ENCODE results near the gene CHMP4B. TPM values are rescaled to one million over a fixed set of nuclear protein-coding genes. Genes with fewer than 3 reads are reported as not detected.

Gene CHMP4B
- polyA plus RNA-seq, 4 donors: 112 to 218 (median 173) TPM

GRCh38 chr20:33839591-33839990, 28.4 kb downstream of the CHMP4B start:
- FAIRE-seq: no peak

DNA sequence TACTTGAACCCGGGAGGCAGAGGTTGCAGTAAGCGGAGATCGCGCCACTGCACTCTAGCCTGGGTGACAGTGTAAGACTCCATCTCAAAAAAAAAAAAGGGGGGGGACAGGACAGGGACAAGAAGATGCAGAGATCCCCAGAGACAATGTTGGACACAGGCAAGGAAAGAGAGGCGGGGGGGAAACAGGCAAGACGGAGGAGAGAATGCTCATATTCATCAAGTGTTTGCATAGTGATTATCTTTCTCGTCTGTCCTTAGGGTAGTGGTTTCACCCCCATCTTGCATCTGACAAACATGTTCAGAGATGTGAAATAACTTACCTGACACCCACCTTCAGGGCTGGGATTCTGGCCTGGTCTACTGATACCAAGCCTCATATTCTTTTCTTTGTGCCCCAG, 29.0 kb downstream of the CHMP4B start:
- peaks cover 0 to 11% (median 0%) of the 10 kb centered on the region in 3 donors for H3K36me3 ChIP-seq (ENCODE audit: control insufficient read depth in 3 of 3, insufficient read depth in 2 of 3, low read depth in 1 of 3, low read length in 3 of 3)
- H3K9me3 ChIP-seq (ENCODE audit: control insufficient read depth in 2 of 2, insufficient read depth in 1 of 2, low read depth in 1 of 2, low read length in 1 of 2): no peaks in the 10 kb centered on the region
- no peak overlapping the region for H3K4me3 ChIP-seq (ENCODE audit: low read depth in 1 of 3, low read length in 3 of 3)
- peaks cover 25 to 71% (median 54%) of the 10 kb centered on the region in 3 donors for H3K4me1 ChIP-seq (ENCODE audit: control insufficient read depth in 3 of 3, insufficient read depth in 2 of 3, low read depth in 1 of 3, low read length in 2 of 3)
- FAIRE-seq: no peak
- H3K27me3 ChIP-seq (ENCODE audit: control insufficient read depth in 3 of 3, insufficient read depth in 3 of 3, low read length in 3 of 3): no peaks in the 10 kb centered on the region
- no peak for DNase-seq
- no peak overlapping the region for H3K27ac ChIP-seq (ENCODE audit: low read depth in 1 of 3, low read length in 2 of 3)
- 77 to 86% (median 79%) methylated on average over 7 of the region's 7 CpGs for WGBS, 3 donors

More at GRCh38 chr20:33839591-33839990, 28.4 kb downstream of the CHMP4B start:
- H3K4me3 ChIP-seq (ENCODE audit: low read depth in 1 of 3, low read length in 3 of 3): no peak overlapping the region
- H3K9me3 ChIP-seq (ENCODE audit: control insufficient read depth in 2 of 2, insufficient read depth in 1 of 2, low read depth in 1 of 2, low read length in 1 of 2): no peaks in the 10 kb centered on the region
- peaks cover 0 to 10% (median 0%) of the 10 kb centered on the region in 3 donors for H3K36me3 ChIP-seq (ENCODE audit: control insufficient read depth in 3 of 3, insufficient read depth in 2 of 3, low read depth in 1 of 3, low read length in 3 of 3)
- no peaks in the 10 kb centered on the region for H3K27me3 ChIP-seq (ENCODE audit: control insufficient read depth in 3 of 3, insufficient read depth in 3 of 3, low read length in 3 of 3)
- H3K27ac ChIP-seq (ENCODE audit: low read depth in 1 of 3, low read length in 2 of 3): peak overlapping the region in 2 of 3 donors; percentile 13 to 64
- WGBS, 3 donors: 20 to 64% (median 53%) methylated on average over 3 of the region's 3 CpGs
- peaks cover 25 to 71% (median 54%) of the 10 kb centered on the region in 3 donors for H3K4me1 ChIP-seq (ENCODE audit: control insufficient read depth in 3 of 3, insufficient read depth in 2 of 3, low read depth in 1 of 3, low read length in 2 of 3)
- peak in 1 of 2 donors; percentile 77 for DNase-seq

DNA sequence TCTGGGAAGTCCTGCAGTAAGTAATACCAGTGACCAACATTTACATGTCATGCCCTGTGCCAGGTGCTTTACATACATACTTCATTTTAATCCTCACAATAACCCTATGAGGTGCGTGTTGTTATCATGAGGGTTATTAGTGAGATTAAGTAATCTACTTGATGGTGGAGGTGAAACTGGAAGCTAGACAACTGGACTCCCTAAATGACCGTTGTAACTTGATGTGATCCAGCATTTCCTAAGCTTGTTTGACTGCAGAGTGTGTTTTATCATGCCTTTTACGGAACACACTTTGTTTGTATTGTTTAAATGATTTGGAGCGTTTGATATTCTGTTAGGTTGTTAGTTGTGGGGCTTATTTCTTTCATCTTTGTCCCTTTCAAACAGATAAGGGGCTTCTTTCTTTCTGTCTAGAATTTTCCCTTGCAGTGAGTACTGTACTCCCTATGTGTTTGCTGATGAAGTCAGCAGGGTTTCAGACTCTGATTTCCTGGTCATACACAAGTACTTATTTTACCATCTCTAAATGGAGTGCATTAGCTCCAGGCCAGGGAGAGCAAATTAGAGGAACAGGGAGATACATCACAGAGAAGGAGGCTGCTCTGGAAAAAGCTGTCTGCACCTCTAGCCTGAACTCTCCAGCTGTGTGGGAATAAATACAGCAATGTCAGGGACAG, 29.7 kb downstream of the CHMP4B start:
- FAIRE-seq: no peak
- peaks cover 23 to 71% (median 55%) of the 10 kb centered on the region in 3 donors for H3K4me1 ChIP-seq (ENCODE audit: control insufficient read depth in 3 of 3, insufficient read depth in 2 of 3, low read depth in 1 of 3, low read length in 2 of 3)
- peak in 1 of 2 donors; percentile 76 for DNase-seq

GRCh38 chr20:33841436-33841799, 30.3 kb downstream of the CHMP4B start:
- DNase-seq (no peak), FAIRE-seq (no peak)
- H3K9me3 ChIP-seq (ENCODE audit: control insufficient read depth in 2 of 2, insufficient read depth in 1 of 2, low read depth in 1 of 2, low read length in 1 of 2): no peaks in the 10 kb centered on the region
- no peaks in the 10 kb centered on the region for H3K27me3 ChIP-seq (ENCODE audit: control insufficient read depth in 3 of 3, insufficient read depth in 3 of 3, low read length in 3 of 3)
- no peak overlapping the region for H3K27ac ChIP-seq (ENCODE audit: low read depth in 1 of 3, low read length in 2 of 3)
- H3K4me3 ChIP-seq (ENCODE audit: low read depth in 1 of 3, low read length in 3 of 3): no peak overlapping the region
- H3K4me1 ChIP-seq (ENCODE audit: control insufficient read depth in 3 of 3, insufficient read depth in 2 of 3, low read depth in 1 of 3, low read length in 2 of 3): peaks cover 23 to 67% (median 56%) of the 10 kb centered on the region in 3 donors
- peaks cover 0 to 12% (median 0%) of the 10 kb centered on the region in 3 donors for H3K36me3 ChIP-seq (ENCODE audit: control insufficient read depth in 3 of 3, insufficient read depth in 2 of 3, low read depth in 1 of 3, low read length in 3 of 3)
- WGBS, 3 donors: 37 to 68% (median 47%) methylated on average over 4 of the region's 4 CpGs

More for the DNA sequence above, 29.7 kb downstream of the CHMP4B start:
- Histone ChIP-seq H3K4me3 (ENCODE audit: low read depth in 1 of 3, low read length in 3 of 3) (no peak overlapping the region), H3K9me3 (ENCODE audit: control insufficient read depth in 2 of 2, insufficient read depth in 1 of 2, low read depth in 1 of 2, low read length in 1 of 2) (no peaks in the 10 kb centered on the region), H3K27ac (ENCODE audit: low read depth in 1 of 3, low read length in 2 of 3) (no peak overlapping the region), H3K27me3 (ENCODE audit: control insufficient read depth in 3 of 3, insufficient read depth in 3 of 3, low read length in 3 of 3) (no peaks in the 10 kb centered on the region), H3K36me3 (ENCODE audit: control insufficient read depth in 3 of 3, insufficient read depth in 2 of 3, low read depth in 1 of 3, low read length in 3 of 3) (peaks cover 0 to 12% (median 0%) of the 10 kb centered on the region in 3 donors)
- 11 to 48% (median 27%) methylated on average over 4 of the region's 4 CpGs for WGBS, 3 donors

GRCh38 chr20:33842346-33842745, 31.2 kb downstream of the CHMP4B start:
- Histone ChIP-seq H3K9me3 (ENCODE audit: control insufficient read depth in 2 of 2, insufficient read depth in 1 of 2, low read depth in 1 of 2, low read length in 1 of 2) (no peaks in the 10 kb centered on the region), H3K4me3 (ENCODE audit: low read depth in 1 of 3, low read length in 3 of 3) (no peak overlapping the region), H3K27me3 (ENCODE audit: control insufficient read depth in 3 of 3, insufficient read depth in 3 of 3, low read length in 3 of 3) (no peaks in the 10 kb centered on the region), H3K4me1 (ENCODE audit: control insufficient read depth in 3 of 3, insufficient read depth in 2 of 3, low read depth in 1 of 3, low read length in 2 of 3) (peaks cover 23 to 59% (median 53%) of the 10 kb centered on the region in 3 donors), H3K27ac (ENCODE audit: low read depth in 1 of 3, low read length in 2 of 3) (no peak overlapping the region), H3K36me3 (ENCODE audit: control insufficient read depth in 3 of 3, insufficient read depth in 2 of 3, low read depth in 1 of 3, low read length in 3 of 3) (peaks cover 0 to 13% (median 0%) of the 10 kb centered on the region in 3 donors)
- no peak for FAIRE-seq
- 86 to 92% (median 88%) methylated on average over 3 of the region's 3 CpGs for WGBS, 3 donors
- DNase-seq: no peak

- H3K27ac ChIP-seq (ENCODE audit: low read depth in 1 of 3, low read length in 2 of 3): no peak overlapping the region
- H3K4me3 ChIP-seq (ENCODE audit: low read depth in 1 of 3, low read length in 3 of 3): no peak overlapping the region
- WGBS, 3 donors: 58 to 67% (median 60%) methylated on average over 1 of the region's 1 CpG
- H3K9me3 ChIP-seq (ENCODE audit: control insufficient read depth in 2 of 2, insufficient read depth in 1 of 2, low read depth in 1 of 2, low read length in 1 of 2): no peaks in the 10 kb centered on the region
- H3K4me1 ChIP-seq (ENCODE audit: control insufficient read depth in 3 of 3, insufficient read depth in 2 of 3, low read depth in 1 of 3, low read length in 2 of 3): peaks cover 21 to 52% (median 47%) of the 10 kb centered on the region in 3 donors
- peaks cover 0 to 15% (median 0%) of the 10 kb centered on the region in 3 donors for H3K36me3 ChIP-seq (ENCODE audit: control insufficient read depth in 3 of 3, insufficient read depth in 2 of 3, low read depth in 1 of 3, low read length in 3 of 3)
- FAIRE-seq (no peak), DNase-seq (no peak)
- H3K27me3 ChIP-seq (ENCODE audit: control insufficient read depth in 3 of 3, insufficient read depth in 3 of 3, low read length in 3 of 3): no peaks in the 10 kb centered on the region
These were observed 31.9 kb downstream of the CHMP4B start for GRCh38 chr20:33843050-33843449.

GRCh38 chr20:33843854-33844253, 32.7 kb downstream of the CHMP4B start:
- FAIRE-seq: no peak
- WGBS, 3 donors: 13 to 45% (median 18%) methylated on average over 4 of the region's 4 CpGs
- peak; percentile 37 to 48 for DNase-seq
- no peak overlapping the region for H3K27ac ChIP-seq (ENCODE audit: low read depth in 1 of 3, low read length in 2 of 3)
- H3K4me1 ChIP-seq (ENCODE audit: control insufficient read depth in 3 of 3, insufficient read depth in 2 of 3, low read depth in 1 of 3, low read length in 2 of 3): peaks cover 21 to 44% (median 42%) of the 10 kb centered on the region in 3 donors
- H3K4me3 ChIP-seq (ENCODE audit: low read depth in 1 of 3, low read length in 3 of 3): no peak overlapping the region
- peaks cover 0 to 22% (median 4%) of the 10 kb centered on the region in 3 donors for H3K36me3 ChIP-seq (ENCODE audit: control insufficient read depth in 3 of 3, insufficient read depth in 2 of 3, low read depth in 1 of 3, low read length in 3 of 3)
- no peaks in the 10 kb centered on the region for H3K27me3 ChIP-seq (ENCODE audit: control insufficient read depth in 3 of 3, insufficient read depth in 3 of 3, low read length in 3 of 3)
- no peaks in the 10 kb centered on the region for H3K9me3 ChIP-seq (ENCODE audit: control insufficient read depth in 2 of 2, insufficient read depth in 1 of 2, low read depth in 1 of 2, low read length in 1 of 2)

GRCh38 chr20:33846291-33846935, 35.3 kb downstream of the CHMP4B start:
- Histone ChIP-seq H3K27ac (ENCODE audit: low read depth in 1 of 3, low read length in 2 of 3) (no peak overlapping the region), H3K4me1 (ENCODE audit: control insufficient read depth in 3 of 3, insufficient read depth in 2 of 3, low read depth in 1 of 3, low read length in 2 of 3) (peaks cover 6 to 28% (median 19%) of the 10 kb centered on the region in 3 donors), H3K9me3 (ENCODE audit: control insufficient read depth in 2 of 2, insufficient read depth in 1 of 2, low read depth in 1 of 2, low read length in 1 of 2) (no peaks in the 10 kb centered on the region), H3K4me3 (ENCODE audit: low read depth in 1 of 3, low read length in 3 of 3) (no peak overlapping the region), H3K27me3 (ENCODE audit: control insufficient read depth in 3 of 3, insufficient read depth in 3 of 3, low read length in 3 of 3) (no peaks in the 10 kb centered on the region), H3K36me3 (ENCODE audit: control insufficient read depth in 3 of 3, insufficient read depth in 2 of 3, low read depth in 1 of 3, low read length in 3 of 3) (peaks cover 10 to 41% (median 18%) of the 10 kb centered on the region in 3 donors)
- no peak for FAIRE-seq
- 68 to 91% (median 91%) methylated on average over 6 of the region's 6 CpGs for WGBS, 3 donors
- DNase-seq: no peak

Data from small intestine (tissue), 7 donors.